Heart left ventricle (tissue), 13 donors: Measurements from ENCODE around the gene COL28A1.

Source experiments
- POLR2A ChIP-seq, 2 donors: fragments of 450-650 bp; IDR thresholded peaks; one replicate each; pipeline ENCODE4 v1.6.1; 2017; ENCODE audit warnings: antibody characterized with exemption in 2 of 2, mild to moderate bottlenecking in 2 of 2, moderate library complexity in 2 of 2
- TF ChIP-seq, protein P1 (sequence below), 12 donors: fragments of 200-600 bp; sonication (generic) in 4 of 12; IDR thresholded peaks; one replicate each; pipeline versions ENCODE4 v1.5.0 to v1.8.0; 2018 to 2022; ENCODE audit warnings: antibody characterized with exemption in 12 of 12, mild to moderate bottlenecking in 5 of 12
- donor health status: ischemic (EF 13 %, LVEDD 7.1; RV severe dilation, severe dysfunction).
- donor health status: DM: no; HTN: yes; CAD: no.
- donor health status: DM: no; HTN: no; CAD: no.
- donor health status: ischemic (EF 25% LVEDD 6.9; RV normal size, moderate dysfunction).
- donor health status: ischemic (EF 25% LVEDD 5.7; RV mildly dilated, moderate dysfunction).
- donor health status: ischemic (EF 35%, LVEDD 5.7; RV mildly dilated, moderate dysfunction).
- donor health status: nonischemic (EF 11% LVEDD 7.7; RV severe dilation, severe dysfunction).
- donor health status: DM: yes; HTN: yes; CAD: no.
- donor health status: PGD.
- donor health status: ischemic (EF 29% LVEDD 5.4; RV normal size, mild dysfunction).
- donor health status: nonischemic (EF 23%, LVEDD 6.1; RV moderate dilation, normal function).

DNA sequence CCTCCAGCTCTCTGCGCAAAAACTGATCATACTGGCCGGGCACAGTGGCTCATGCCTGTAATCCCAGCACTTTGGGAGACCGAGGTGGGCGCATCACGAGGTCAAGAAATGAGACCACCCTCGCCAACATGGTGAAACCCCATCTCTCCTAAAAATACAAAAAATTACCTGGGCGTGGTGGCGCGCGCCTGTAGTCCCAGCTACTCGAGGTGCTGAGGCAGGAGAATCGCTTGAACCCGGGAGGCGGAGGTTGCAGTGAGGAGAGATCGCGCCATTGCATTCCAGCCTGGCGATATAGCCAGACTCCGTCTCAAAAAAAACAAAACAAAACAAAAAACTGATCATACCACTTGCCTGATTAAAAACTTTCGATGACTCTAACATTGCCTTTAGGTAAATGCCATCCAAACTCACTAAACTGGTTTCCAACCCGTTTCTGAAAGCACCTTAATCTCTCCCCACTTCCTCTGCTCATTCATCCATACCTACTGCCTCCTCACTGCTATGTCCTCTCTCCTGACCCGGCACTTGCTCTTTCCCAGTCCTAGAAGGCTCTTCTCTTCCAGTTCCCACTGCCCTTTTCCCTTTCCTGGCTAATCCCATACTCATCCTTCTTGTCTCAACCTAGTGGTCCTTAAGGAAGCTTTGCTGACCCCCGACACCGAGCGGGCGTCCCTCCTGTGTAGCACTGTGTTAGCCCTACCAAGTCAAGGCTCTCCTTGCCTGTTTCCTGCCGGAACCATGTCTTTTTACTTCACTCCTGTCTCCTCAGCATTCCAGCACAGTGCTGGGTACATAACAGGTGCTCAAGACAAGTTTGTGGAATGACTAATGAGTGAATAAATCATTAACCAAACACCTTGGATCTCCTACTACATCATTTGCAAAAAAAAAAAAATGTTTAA lies 30.3 kb upstream of the COL28A1 start:
- TF ChIP-seq, protein P1, sequence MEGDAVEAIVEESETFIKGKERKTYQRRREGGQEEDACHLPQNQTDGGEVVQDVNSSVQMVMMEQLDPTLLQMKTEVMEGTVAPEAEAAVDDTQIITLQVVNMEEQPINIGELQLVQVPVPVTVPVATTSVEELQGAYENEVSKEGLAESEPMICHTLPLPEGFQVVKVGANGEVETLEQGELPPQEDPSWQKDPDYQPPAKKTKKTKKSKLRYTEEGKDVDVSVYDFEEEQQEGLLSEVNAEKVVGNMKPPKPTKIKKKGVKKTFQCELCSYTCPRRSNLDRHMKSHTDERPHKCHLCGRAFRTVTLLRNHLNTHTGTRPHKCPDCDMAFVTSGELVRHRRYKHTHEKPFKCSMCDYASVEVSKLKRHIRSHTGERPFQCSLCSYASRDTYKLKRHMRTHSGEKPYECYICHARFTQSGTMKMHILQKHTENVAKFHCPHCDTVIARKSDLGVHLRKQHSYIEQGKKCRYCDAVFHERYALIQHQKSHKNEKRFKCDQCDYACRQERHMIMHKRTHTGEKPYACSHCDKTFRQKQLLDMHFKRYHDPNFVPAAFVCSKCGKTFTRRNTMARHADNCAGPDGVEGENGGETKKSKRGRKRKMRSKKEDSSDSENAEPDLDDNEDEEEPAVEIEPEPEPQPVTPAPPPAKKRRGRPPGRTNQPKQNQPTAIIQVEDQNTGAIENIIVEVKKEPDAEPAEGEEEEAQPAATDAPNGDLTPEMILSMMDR (IDR thresholded peaks at IDR 0.05) = no peak
- TF ChIP-seq POLR2A (IDR thresholded peaks at IDR 0.05) = no peak
